ENCODE data around the gene CACNB1.

The CACNB1 gene

DNA sequence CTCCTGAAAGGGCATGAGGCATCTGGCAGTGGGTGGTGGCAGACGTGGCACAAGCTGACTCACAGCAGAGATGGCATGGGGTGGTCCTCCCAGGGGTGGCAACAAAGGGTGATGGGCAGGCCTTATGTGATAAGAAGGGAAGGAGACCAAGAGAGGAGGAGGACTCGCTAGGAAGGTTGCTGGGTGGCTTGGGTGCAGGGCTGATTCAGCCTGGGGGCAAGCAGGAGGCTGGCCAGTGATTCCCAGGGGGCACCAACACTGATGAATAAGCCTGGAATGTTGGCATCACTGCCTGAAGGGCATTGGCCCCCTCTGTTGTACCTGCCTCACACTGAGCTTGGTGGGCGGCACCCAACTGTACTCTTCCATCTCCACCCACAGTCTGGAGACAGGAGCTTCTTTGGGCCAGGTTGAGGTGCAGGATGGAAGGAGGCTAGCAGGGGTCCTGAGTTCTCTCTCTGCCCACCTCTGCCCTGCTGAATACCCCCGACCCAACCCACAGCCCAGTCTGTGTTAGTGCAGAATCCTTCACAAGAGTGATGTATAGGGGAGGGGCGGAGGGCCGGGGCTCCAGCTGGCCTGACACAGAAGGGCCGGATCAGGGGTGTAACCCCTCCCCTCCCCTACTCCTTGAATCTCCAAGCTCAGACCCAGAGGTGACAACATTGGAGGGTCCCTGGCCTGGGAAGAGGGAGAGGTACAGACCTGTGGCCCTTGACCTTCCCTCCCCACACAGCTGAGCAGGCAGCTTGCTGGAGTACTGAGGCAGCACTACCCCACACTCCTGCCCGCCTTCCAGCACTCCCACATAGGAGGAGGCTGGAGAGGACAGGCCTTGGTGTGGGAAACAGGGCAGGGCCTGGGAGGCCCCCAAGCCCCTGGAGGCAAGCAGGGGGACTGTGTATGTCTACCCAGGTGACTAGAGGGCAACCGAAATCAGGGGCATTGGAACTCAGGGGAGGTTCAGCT lies 25.7 kb upstream of the CACNB1 start:
- peaks cover 8% of the 10 kb centered on the region in 2 donors for H3K4me1 Mint-ChIP-seq (ENCODE audit: low read depth in 2 of 2)
- peaks cover 27 to 74% of the 10 kb centered on the region in 2 donors for H3K27me3 Mint-ChIP-seq
- H3K9me3 Mint-ChIP-seq = no peaks in the 10 kb centered on the region
- DNase-seq = no peak
- H3K27ac Mint-ChIP-seq = no peak overlapping the region
- no peaks in the 10 kb centered on the region for H3K36me3 Mint-ChIP-seq (ENCODE audit: insufficient read depth)
- peak overlapping the region; percentile 46 to 61 for H3K4me3 Mint-ChIP-seq
- ATAC-seq (replicated peaks) = no peak

DNA sequence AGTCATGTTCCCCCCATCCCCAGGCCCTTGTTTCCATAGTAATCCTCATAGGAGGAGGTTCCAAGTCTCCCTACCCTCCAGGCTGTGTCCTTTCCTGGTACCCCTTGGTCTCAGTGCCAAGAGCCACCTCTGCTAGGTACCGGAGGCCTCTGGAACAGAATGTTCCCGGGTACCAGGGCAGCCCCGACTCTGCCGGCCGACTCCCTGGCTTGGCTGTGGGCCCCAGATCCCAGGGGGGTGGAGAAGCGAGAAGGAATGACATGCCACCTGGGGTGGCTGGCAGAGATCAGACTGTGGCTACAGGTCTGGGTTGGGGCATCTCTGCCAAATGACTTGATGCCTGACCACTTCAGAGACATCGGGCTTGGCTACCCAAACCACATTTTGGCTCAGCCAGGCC lies 24.7 kb upstream of the CACNB1 start:
- no peaks in the 10 kb centered on the region for H3K9me3 Mint-ChIP-seq
- H3K36me3 Mint-ChIP-seq (ENCODE audit: insufficient read depth) = no peaks in the 10 kb centered on the region
- peaks cover 8 to 10% of the 10 kb centered on the region in 2 donors for H3K4me1 Mint-ChIP-seq (ENCODE audit: low read depth in 2 of 2)
- no peak for ATAC-seq (replicated peaks)
- H3K27ac Mint-ChIP-seq = no peak overlapping the region
- H3K4me3 Mint-ChIP-seq = no peak overlapping the region
- H3K27me3 Mint-ChIP-seq = peaks cover 19 to 74% of the 10 kb centered on the region in 2 donors
- DNase-seq = no peak

DNA sequence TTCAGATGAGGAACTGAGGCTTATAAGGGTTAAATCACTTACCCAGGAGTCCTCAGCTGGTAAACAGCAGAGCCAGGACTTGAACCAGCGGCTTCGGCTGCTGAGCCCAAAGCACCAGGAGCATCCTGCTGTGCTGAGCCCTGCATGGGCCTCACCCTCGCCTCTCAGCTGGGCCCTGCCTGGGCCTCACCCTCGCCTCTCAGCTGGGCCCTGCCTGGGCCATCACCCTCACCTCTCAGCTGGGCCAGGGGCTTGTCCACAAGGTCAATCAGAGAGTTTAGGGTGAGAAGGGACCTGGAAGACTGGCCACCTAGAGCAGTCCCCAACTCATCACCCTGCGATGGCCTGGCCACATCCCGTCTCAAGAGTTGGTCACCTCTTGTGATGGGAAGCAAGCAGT lies 24.1 kb upstream of the CACNB1 start:
- Mint-ChIP-seq H3K4me3 (no peak overlapping the region), H3K27me3 (peaks cover 22 to 76% of the 10 kb centered on the region in 2 donors), H3K4me1 (ENCODE audit: low read depth in 2 of 2) (peaks cover 8 to 10% of the 10 kb centered on the region in 2 donors), H3K9me3 (no peaks in the 10 kb centered on the region), H3K27ac (no peak overlapping the region), H3K36me3 (ENCODE audit: insufficient read depth) (no peaks in the 10 kb centered on the region)
- ATAC-seq (replicated peaks) (no peak), DNase-seq (no peak)

DNA sequence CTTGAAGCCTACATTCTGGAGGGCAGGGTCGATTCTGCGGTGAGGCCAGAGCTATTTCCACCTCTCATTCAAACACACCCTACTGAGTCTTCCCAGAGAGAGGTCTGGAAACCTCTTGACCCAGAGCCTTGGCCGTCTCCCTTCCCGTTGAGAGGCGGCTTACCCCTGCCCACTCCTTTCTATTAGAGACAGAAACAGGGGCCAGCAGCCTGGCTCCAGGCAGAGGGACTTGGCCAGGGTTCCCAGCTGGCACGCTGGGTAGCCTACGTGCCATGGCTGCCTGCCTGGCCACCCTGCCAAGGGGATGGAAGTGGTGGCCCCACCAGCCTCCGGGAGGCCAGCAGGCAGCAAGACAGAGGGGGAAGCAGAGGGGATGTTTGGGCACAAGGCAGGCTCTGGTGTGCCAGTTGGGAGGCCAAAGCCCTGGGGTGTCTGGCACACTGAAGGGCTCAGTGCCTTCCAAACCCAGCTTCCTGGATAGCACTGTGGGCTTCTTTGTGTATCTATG lies 22.2 kb upstream of the CACNB1 start:
- H3K4me3 Mint-ChIP-seq = no peak overlapping the region
- H3K9me3 Mint-ChIP-seq = no peaks in the 10 kb centered on the region
- H3K36me3 Mint-ChIP-seq (ENCODE audit: insufficient read depth) = no peaks in the 10 kb centered on the region
- no peak overlapping the region for H3K27ac Mint-ChIP-seq
- H3K27me3 Mint-ChIP-seq = peaks cover 20 to 84% of the 10 kb centered on the region in 2 donors
- DNase-seq = no peak
- H3K4me1 Mint-ChIP-seq (ENCODE audit: low read depth in 2 of 2) = peaks cover 3 to 4% of the 10 kb centered on the region in 2 donors
- ATAC-seq (replicated peaks) = no peak

DNA sequence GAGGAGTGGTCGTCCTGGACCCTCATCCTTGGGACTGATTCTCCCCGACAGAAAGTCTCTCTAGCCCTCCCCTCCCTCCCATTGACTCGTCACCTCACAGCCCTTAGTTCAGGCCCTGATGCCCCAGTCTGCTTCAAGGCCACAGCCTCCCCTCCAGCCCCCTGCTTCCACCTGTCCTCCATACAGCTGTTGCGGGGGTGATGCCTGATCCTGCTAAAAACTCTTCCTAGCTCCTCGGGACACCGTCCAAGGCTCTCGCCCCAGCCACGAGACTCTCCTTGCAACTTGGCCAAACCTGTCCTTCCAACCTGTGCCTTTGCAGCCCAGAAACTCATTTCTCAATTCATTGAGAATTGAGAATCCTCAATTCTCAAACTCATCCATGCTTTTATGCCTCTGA lies 21.4 kb upstream of the CACNB1 start:
- no peaks in the 10 kb centered on the region for H3K9me3 Mint-ChIP-seq
- H3K36me3 Mint-ChIP-seq (ENCODE audit: insufficient read depth) = no peaks in the 10 kb centered on the region
- H3K27ac Mint-ChIP-seq = no peak overlapping the region
- H3K27me3 Mint-ChIP-seq = peaks cover 16 to 84% of the 10 kb centered on the region in 2 donors
- no peak overlapping the region for H3K4me3 Mint-ChIP-seq
- DNase-seq (no peak), ATAC-seq (replicated peaks) (no peak)
- H3K4me1 Mint-ChIP-seq (ENCODE audit: low read depth in 2 of 2) = peaks cover 1 to 2% of the 10 kb centered on the region in 2 donors

DNA sequence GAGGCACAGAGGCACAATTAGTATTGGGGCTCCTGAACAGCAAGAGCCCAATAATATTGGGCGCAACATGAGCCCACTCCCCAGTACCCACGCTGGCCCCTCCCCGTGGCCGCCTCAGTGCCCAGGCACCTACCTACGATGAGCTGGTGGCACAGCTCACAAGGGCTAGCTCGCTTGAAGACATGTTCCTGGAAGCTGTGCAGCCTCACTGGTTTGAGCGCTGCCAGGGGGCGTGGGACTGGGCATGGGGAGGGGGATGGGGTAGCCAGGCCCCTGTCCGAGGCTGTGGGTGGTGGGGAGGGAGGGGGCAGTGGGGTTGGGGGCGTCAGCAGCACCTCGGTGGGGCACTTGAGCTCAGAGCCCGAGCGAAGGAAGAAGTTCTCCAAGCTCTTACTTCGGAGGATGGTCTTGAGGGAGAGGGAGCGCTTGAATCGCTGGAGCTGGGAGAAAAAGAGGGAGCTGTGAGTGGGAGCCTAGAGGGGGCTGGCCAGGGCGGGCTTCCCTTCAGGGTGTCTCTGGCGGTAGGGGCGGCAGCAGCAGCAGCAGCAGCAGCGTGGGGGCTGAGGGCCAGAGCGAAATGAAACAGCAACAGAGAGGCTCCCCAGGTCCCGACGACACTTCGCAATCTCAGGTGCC lies 20.4 kb upstream of the CACNB1 start:
- no peak overlapping the region for H3K27ac Mint-ChIP-seq
- DNase-seq (no peak), ATAC-seq (replicated peaks) (no peak)
- H3K27me3 Mint-ChIP-seq = peaks cover 13 to 84% of the 10 kb centered on the region in 2 donors
- H3K9me3 Mint-ChIP-seq = no peaks in the 10 kb centered on the region
- peaks cover 0 to 2% of the 10 kb centered on the region in 2 donors for H3K4me1 Mint-ChIP-seq (ENCODE audit: low read depth in 2 of 2)
- no peaks in the 10 kb centered on the region for H3K36me3 Mint-ChIP-seq (ENCODE audit: insufficient read depth)
- H3K4me3 Mint-ChIP-seq = peak overlapping the region in 1 of 2 donors; percentile 51

DNA sequence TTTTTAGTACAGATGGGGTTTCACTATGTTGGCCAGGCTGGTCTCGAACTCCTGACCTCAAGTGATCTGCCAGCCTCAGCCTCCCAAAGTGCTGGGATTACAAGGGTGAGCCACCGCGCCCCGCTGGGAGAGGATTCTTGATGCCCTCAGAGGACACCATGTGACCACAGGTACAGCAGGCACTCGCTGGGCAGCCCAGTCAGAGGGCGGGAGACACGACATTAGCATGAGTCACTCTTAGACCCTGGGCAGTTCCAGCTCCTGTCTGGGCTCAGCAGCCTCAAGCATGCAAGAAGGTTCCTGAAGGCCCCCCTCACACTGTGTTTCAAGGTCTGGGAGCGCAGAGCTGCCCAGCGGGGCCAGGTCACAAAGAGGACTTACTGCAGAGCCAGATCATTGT lies 16.4 kb upstream of the CACNB1 start:
- no peaks in the 10 kb centered on the region for H3K9me3 Mint-ChIP-seq
- H3K4me3 Mint-ChIP-seq = no peak overlapping the region
- peaks cover 2% of the 10 kb centered on the region for H3K36me3 Mint-ChIP-seq (ENCODE audit: insufficient read depth)
- ATAC-seq (replicated peaks) = no peak
- H3K4me1 Mint-ChIP-seq (ENCODE audit: low read depth in 2 of 2) = peaks cover 10 to 15% of the 10 kb centered on the region in 2 donors
- peaks cover 13 to 67% of the 10 kb centered on the region in 2 donors for H3K27me3 Mint-ChIP-seq
- no peak overlapping the region for H3K27ac Mint-ChIP-seq
- DNase-seq = no peak

DNA sequence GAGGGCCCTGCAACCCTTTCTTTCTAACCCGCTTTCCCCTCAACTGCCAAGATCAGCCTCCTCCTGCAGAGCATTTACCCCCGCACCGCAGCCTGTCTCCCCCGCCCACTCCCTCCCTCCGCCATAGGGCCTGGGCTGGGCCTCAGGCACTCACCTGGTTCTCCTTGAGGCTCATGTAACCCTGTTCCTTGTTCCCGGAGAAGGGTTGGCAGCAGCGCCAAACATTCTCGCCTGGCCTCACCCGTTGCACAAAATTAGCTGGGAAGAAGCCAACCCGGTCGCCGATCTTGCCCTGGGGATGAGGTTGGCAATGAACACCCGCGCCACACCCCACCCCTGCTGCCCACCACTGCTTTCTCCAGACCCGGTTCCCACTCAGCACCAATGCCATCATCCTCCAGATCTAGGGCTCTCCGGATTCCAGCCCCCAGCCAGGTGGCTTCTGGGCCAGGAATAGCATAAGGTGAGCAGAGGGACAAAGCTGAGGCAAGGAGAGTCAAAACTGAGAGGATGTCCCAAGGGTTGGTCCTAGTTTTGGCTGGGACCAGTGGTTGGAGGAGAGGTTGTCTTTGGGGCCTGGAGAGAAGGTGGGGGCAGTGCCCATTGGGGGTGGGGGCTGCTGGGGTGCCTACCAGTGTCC lies 15.5 kb upstream of the CACNB1 start:
- no peak for ATAC-seq (replicated peaks)
- Mint-ChIP-seq H3K9me3 (no peaks in the 10 kb centered on the region), H3K36me3 (ENCODE audit: insufficient read depth) (peaks cover 2% of the 10 kb centered on the region), H3K4me1 (ENCODE audit: low read depth in 2 of 2) (peaks cover 15 to 18% of the 10 kb centered on the region in 2 donors), H3K27me3 (peaks cover 13 to 60% of the 10 kb centered on the region in 2 donors), H3K27ac (no peak overlapping the region), H3K4me3 (no peak overlapping the region)
- DNase-seq = no peak

DNA sequence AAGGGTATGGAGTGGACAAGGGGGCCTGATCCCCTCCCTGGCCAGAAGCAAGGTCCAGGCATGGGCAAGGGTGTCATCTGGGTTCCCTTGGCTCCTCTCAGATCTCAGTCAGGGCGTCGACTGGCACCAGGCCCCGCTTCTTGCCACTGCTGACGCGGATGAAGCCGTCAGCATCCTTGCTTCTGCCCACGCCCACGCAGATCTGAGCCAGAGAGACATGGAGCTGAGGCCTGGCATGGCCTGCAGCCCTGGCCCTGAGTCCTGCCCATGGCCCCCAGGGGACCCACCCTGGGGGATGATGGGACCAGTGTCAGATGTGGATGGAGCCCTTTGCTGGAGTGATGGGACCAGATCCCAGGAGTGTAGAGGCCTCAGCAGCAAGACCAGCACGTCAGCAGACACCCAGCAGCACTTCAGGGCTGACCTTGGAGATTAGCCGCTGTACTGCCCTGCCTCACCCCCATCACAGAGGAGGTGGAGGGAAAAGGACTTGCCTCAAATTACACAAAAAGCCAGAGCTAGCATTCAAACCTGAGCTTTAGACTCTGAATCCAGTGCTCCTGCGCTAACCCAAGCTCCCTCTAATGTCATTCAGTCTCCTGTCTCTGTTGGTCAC lies 14.8 kb upstream of the CACNB1 start:
- DNase-seq (no peak), ATAC-seq (replicated peaks) (no peak)
- Mint-ChIP-seq H3K36me3 (ENCODE audit: insufficient read depth) (peaks cover 2% of the 10 kb centered on the region), H3K4me1 (ENCODE audit: low read depth in 2 of 2) (peaks cover 13 to 20% of the 10 kb centered on the region in 2 donors), H3K27me3 (peaks cover 13 to 53% of the 10 kb centered on the region in 2 donors), H3K9me3 (no peaks in the 10 kb centered on the region), H3K4me3 (no peak overlapping the region), H3K27ac (no peak overlapping the region)

DNA sequence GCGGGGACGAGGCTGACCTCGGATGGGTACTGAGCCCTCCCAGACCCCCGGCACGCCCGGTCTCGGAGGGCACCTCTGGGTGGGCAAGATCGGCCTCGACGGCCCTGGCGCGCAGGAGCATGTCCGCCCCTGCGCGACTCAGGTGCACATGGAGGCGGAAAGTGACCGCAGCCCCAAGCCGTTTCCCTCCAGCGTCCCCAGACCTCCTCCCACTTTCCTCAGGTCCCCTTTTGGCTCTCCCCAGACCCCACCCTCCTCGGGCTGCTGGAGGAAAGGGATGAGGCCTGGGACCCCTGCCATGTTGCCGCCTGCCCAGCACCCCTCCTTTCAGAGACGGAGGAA lies 12.6 kb upstream of the CACNB1 start:
- peaks cover under 1 to 31% of the 10 kb centered on the region in 2 donors for H3K27me3 Mint-ChIP-seq
- H3K27ac Mint-ChIP-seq = peak overlapping the region; percentile 69 to 77
- ATAC-seq (replicated peaks) = no peak
- DNase-seq = no peak
- H3K4me3 Mint-ChIP-seq = peak overlapping the region; percentile 66 to 68
- H3K36me3 Mint-ChIP-seq (ENCODE audit: insufficient read depth) = peaks cover 12% of the 10 kb centered on the region
- no peaks in the 10 kb centered on the region for H3K9me3 Mint-ChIP-seq
- peaks cover 15 to 23% of the 10 kb centered on the region in 2 donors for H3K4me1 Mint-ChIP-seq (ENCODE audit: low read depth in 2 of 2)

DNA sequence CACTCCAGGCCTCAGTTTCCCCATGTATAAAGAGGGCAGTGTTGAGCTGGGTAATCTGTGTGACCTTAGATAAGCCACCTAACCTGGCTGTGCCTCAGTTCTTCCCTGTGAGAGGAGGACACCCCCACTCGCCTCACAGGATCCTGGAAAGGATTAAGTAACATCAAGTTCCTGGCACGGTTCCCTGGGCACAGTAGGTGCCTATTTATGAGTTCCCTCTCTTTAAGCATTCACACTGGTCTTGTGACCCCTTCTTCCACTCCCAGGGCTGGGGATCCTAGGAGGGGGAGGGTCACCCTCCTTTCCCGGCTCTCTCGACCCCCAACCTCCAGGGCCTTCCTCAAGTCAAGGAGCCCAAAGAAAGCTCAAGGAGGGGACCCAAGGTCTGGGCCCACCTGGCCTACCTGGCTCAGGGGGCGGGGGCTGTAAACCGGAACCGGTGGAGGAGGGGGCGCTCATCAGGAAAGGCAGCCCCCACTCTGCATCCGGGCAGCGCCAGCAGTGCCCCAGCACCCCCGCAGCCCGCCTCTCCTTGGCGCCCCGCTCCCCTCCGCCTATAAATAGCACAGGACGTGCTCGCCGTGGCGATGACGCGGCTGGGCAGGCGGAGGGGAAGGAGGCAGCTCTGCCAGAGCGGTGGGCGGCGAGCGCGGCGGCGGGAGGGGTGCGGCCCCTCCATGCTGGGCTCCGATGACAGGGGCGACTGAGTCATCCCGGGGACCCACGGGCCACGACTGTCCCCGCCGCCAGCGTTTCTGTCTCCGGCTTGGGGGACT lies 12.0 kb upstream of the CACNB1 start:
- peaks cover 0 to 25% of the 10 kb centered on the region in 2 donors for H3K27me3 Mint-ChIP-seq
- peak; percentile 59 to 63 (median 61) for DNase-seq
- H3K4me3 Mint-ChIP-seq = peak overlapping the region; percentile 66 to 68
- peaks cover 15 to 23% of the 10 kb centered on the region in 2 donors for H3K4me1 Mint-ChIP-seq (ENCODE audit: low read depth in 2 of 2)
- H3K36me3 Mint-ChIP-seq (ENCODE audit: insufficient read depth) = peaks cover 17% of the 10 kb centered on the region
- H3K9me3 Mint-ChIP-seq = no peaks in the 10 kb centered on the region
- ATAC-seq (replicated peaks) = peak; percentile 84
- peak overlapping the region; percentile 69 to 77 for H3K27ac Mint-ChIP-seq

DNA sequence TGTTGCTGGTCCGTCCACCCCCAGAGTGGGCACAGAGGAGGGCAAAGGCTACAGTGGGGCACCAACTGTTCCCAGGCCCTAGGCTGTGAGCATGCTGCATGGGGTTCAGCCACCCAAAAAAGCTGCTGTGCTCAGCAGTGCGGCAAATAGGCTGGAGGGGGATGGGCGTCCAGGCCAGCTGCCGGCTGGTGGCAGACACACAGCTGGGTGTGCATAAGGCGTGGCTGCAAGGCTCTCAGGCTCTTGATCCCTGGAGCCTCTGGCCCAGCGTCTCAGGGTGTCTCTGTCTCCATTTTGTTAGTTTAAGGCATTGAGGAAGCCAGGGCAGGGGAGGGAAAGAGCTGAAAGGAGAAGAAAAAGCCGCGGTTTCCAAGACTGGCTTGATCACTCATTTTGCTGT lies 11.4 kb upstream of the CACNB1 start:
- Mint-ChIP-seq H3K36me3 (ENCODE audit: insufficient read depth) (peaks cover 23% of the 10 kb centered on the region), H3K9me3 (no peaks in the 10 kb centered on the region), H3K27me3 (peaks cover 0 to 19% of the 10 kb centered on the region in 2 donors), H3K4me3 (peak overlapping the region; percentile 44 to 68), H3K4me1 (ENCODE audit: low read depth in 2 of 2) (peaks cover 15 to 23% of the 10 kb centered on the region in 2 donors), H3K27ac (peak overlapping the region in 1 of 2 donors; percentile 77)
- ATAC-seq (replicated peaks) = peak; percentile 12
- no peak for DNase-seq
